Renal cortex interstitium (tissue), 11 donors: Measurements from ENCODE around the gene IL11RA. TPM values are rescaled to one million over a fixed set of nuclear protein-coding genes. Genes with fewer than 3 reads are reported as not detected.

Experiments
- DNase-seq, 11 donors: peaks; one replicate each; pipeline ENCODE4 v3.0.0-alpha.2; 2013; ENCODE audit warnings: low read depth in 9 of 11, low spot score in 4 of 11; ENCODE audit errors: extremely low read depth in 1 of 11
- polyA plus RNA-seq, 3 donors: library from polyadenylated mRNA; unstranded; fragments of 120-200 nt; gene quantifications; one replicate each; pipeline ENCODE4 v1.2.1, GENCODE V29; 2013; ENCODE audit not compliant: insufficient read length in 3 of 3

Gene IL11RA
- polyA plus RNA-seq, 3 donors = 53.5 to 68.0 (median 63.6) TPM

DNA sequence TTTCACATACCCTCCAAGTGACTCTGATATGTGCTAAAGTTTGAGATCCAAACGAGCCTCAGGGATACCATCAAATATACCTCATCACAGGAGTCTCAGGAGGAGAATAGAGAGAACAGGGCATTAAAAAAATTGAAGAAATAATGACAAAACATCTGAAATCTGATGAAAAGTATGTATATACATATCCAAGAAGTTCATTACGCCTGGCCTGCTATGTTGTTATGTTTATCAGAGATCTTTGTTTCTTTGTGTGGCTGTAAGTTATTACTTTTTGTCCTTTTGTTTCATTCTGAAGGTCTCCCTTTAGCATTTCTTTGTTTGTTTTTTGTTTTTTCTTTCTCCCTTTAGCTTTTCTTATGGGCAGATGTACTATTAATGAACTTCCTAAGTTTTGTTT is 41.6 kb downstream of the IL11RA start:
- no peak for DNase-seq

DNA sequence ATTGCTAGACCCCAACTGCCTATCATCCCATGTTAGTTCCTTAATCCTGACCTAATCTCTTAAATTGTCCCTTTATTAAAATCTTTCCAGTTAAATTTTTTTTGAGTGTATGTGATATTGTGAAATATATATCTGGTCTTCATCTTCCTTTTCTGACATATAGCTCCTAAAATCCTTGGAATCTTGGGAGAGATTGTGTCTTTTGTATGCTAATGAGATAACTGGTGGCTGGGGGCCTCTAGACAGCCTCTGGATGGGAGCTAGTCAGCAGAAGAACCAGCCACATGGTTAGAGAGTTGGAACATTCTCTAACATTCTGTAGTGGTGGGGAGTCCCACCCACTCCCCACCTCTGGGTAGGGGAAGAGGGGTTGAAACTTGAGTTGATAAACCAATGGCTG is 42.8 kb downstream of the IL11RA start:
- no peak for DNase-seq

DNA sequence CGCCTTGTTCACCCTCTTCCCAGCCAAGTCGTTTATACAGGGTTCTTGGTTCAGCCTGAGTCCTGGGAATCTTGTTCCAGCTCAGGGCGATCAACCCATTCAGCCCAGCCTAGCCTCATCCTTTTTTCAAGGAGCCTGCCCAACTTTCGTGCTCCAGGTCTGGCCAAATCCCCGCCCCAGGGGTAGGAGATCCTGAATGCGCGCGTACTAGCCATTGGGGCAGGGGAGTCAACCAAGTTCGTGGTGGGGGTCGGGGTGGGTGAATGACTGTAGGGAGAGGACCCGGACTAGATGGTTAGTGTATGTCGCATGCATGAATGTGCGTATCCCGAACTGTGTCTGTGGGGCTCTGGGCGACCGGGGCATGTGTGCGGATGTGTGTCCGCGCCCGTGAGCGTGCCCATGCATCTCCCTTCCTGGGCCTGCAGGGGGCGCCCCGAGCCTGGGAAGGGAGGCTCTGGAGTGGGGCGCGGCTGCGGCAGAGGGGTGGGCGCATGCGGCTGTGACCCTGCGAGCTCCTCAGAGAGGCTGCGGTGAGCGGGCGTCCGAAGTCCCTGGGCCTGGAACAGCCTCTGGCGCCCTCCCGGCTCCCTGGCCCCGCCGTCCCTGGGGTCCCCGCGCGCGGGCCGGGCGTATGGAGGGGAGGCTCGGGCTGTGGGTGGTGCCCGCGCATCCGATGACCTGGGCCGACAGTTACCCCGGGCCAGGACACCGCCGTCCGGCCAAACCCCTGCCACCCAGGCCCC is 49.2 kb downstream of the IL11RA start:
- DNase-seq = peak in 8 of 11 donors; percentile 37 to 73 (median 60)

DNA sequence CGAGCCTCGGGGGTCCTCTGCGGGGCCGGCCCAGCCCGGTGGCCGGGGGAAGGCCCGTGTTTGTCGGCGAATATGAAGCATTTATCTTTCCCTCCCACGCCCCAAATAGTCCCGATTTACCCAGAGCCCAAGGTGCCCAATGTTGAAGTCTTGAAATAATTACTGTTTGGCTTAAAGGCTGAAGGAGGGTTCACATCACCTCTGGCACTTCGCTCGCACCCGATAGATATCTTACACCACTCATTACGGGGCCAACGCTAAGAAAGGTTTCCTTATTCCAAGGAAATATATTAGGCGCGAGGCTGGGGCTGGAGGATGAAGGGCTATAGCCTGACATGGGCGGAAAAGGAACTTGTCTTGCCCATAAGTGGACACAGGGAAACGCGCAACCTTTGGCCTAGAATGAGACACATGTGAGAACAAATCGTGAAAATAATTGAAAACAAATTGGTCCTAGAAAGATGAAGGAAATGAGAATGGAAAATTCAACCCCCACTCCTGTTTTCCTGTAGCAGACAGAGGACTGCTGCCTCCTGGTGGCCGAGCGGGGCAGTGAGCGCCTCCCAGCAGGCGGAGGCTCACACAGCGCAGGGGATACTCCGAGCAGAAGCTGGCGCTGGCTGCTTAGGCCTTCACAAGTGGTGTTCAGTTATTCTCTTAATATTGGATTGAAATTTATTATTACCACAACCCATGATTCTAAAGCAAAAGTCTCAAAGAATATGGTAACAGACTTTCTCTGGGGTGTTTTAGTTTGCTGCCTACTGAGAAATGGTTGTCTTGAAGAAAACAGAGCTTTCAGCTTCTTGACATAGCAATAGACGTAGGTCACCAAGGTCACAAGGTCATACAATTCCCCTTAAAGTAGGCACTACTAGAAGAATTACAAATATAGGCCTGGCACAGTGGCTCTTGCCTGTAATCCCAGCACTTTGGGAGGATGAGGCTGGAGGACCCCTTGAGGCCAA is 50.1 kb downstream of the IL11RA start:
- peak; percentile 40 to 81 (median 66) for DNase-seq

DNA sequence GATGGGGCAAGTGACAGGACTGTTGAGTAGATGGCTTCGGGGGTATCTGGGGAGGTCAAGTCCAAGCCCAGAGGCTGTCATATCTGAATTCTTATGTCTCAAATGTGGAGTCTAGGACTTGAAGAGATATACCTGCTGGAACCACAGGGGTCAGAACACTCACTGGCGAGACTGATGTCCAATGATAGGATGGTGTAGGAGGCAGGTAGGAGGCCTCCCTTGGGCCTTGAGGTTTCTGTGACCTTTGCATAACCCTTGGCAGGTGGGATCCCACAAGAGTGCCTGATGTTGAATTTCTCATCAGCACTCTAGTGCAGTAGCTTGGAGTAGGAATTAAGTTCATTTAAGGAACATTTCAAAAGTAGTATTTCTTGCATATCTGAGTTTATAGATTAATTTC is 55.1 kb downstream of the IL11RA start:
- DNase-seq = no peak

DNA sequence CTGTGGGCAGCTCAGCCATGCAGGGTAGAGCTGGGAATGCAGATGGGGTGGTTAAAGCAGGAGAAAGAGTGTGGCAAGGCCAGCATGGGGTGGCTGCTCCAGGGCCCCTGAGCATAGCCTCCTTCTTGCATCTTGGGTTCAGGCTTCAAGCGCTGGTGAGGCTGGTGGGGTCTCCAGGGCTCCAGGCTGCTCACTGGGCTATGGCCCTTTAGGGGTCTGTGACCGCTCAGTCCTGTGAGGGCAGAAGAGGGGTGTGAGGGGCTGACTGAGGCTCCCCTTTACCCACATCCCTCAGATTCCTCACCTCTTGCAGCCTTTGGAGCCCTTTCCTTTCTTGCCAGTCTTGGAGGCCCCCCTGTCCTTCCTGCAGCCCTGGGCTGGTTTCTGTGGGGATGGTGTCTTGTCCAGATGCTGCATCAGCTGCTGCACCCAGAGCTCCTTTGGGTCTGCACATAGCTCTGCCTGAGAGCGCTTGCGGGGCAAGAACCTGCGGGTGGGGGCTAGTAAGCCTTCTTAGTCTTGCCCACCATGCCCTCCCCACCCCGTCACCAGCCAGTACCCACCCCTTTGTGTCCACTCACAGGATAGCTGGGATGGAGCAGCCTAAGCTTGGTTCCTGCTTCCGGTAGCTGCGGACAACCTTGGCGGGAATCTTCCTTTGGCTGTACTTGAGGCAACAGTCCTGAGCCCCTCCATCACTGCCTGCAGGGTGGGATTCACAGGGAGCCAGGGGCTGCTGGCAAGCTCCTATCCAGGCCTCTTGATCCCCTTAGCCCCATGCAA is 57.4 kb downstream of the IL11RA start:
- DNase-seq = no peak

DNA sequence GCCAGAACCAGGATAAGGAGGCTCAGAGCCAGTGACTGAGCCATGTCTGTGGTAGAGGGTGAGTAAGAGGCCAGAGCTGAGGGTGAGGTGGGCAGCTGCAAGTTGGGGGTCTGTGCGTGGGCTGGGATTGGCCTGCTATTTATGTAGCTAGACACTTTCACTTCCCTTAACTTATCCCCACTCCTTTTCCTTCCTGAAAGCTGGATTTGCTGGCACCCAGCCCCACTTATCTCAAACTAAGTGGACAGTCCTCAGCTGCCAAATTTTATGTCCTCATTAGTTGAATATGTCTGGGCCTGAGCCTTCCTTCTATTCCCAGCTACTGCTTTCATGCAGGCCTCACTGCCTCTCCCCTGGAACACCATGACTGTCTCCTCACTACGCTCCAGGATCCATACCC is 58.0 kb downstream of the IL11RA start, which contains the start of gene CCL21:
Gene CCL21, minus strand, starts transcription at position 114 of the 400 bp plus-strand sequence. Its CDS starts 70 bp downstream, at position 44.
- DNase-seq = peak in 4 of 11 donors; percentile 24 to 55 (median 34)

Other genes with a start within 250 kb of the IL11RA start
- gene FAM219A, start 193.6 kb upstream of the IL11RA start, polyA plus RNA-seq = 10 to 100 TPM; 12.0 to 16.0 (median 13.1) TPM
- gene DNAI1, start 193.4 kb upstream of the IL11RA start, polyA plus RNA-seq = 1 to 10 TPM; 1.4 to 4.0 (median 2.1) TPM
- gene ENHO, start 129.2 kb upstream of the IL11RA start, polyA plus RNA-seq = 1 to 10 TPM; 1.4 to 1.9 (median 1.7) TPM
- gene CNTFR, start 62.5 kb upstream of the IL11RA start, polyA plus RNA-seq = 10 to 100 TPM; 29.9 to 49.5 (median 38.3) TPM
- gene RPP25L, start 40.1 kb upstream of the IL11RA start, polyA plus RNA-seq = 10 to 100 TPM; 22.6 to 33.6 (median 25.8) TPM
- 100 to 1,000 TPM in 1 of 3 donors, 10 to 100 TPM in 2; 91.5 to 108 (median 96.6) TPM for gene DCTN3, start 31.7 kb upstream of the IL11RA start, polyA plus RNA-seq
- gene ARID3C, start 23.1 kb upstream of the IL11RA start, polyA plus RNA-seq = under 1 TPM in 1 of 3 donors, not detected in 2; 0.14 TPM
- 10 to 100 TPM; 43.9 to 55.1 (median 46.9) TPM for gene SIGMAR1, start 14.4 kb upstream of the IL11RA start, polyA plus RNA-seq
- 10 to 100 TPM; 65.6 to 85.0 (median 71.2) TPM for gene GALT, start 5.5 kb upstream of the IL11RA start, polyA plus RNA-seq
- under 1 TPM; 0.44 to 0.60 (median 0.59) TPM for gene CCL27, start 10.5 kb downstream of the IL11RA start, polyA plus RNA-seq
- gene CCL19, start 39.1 kb downstream of the IL11RA start, polyA plus RNA-seq = not detected
- gene CCL21, start 58.0 kb downstream of the IL11RA start, polyA plus RNA-seq = 10 to 100 TPM in 2 of 3 donors, 1 to 10 TPM in 1; 8.4 to 33.3 (median 21.8) TPM